Measurements from ENCODE around the gene RMND1.
"Not testable (repeated sequence)": the region's sequence is repeated elsewhere in the genome, so short reads cannot be mapped to it uniquely, and the experiment has no call there.

RMND1 gene

GRCh38 chr6:151451950-151452749 lies at the start of gene RMND1:
Gene RMND1 (minus strand): TSS chr6:151452126. CDS start chr6:151445811, 6,315 bp downstream.
- peak; percentile 99 for DNase-seq

- DNase-seq, result no peak
These were observed 47.6 kb upstream of the RMND1 start for GRCh38 chr6:151499551-151499950.

GRCh38 chr6:151498327-151498726 lies 46.4 kb upstream of the RMND1 start:
- no peak for DNase-seq

GRCh38 chr6:151497905-151498304 lies 46.0 kb upstream of the RMND1 start:
- no peak for DNase-seq

GRCh38 chr6:151495380-151495779 lies 43.5 kb upstream of the RMND1 start:
- no peak for DNase-seq

- DNase-seq, result no peak
These were observed 43.0 kb upstream of the RMND1 start for GRCh38 chr6:151494936-151495320.

- no peak for DNase-seq
These were observed 42.5 kb upstream of the RMND1 start for GRCh38 chr6:151494235-151494935.

- DNase-seq, result no peak
These were observed 41.9 kb upstream of the RMND1 start, which contains the start of gene CCDC170 for GRCh38 chr6:151493804-151494234. Gene CCDC170 (plus strand): TSS chr6:151494017. CDS start chr6:151494129, 112 bp downstream.

GRCh38 chr6:151493161-151493803 lies 41.4 kb upstream of the RMND1 start:
- DNase-seq, result no peak

GRCh38 chr6:151490996-151491395 lies 39.1 kb upstream of the RMND1 start:
- no peak for DNase-seq

GRCh38 chr6:151488226-151488625 lies 36.3 kb upstream of the RMND1 start:
- no peak for DNase-seq

- no peak for DNase-seq
These were observed 32.1 kb upstream of the RMND1 start for GRCh38 chr6:151483994-151484393.

- DNase-seq, result no peak
These were observed 30.4 kb upstream of the RMND1 start for GRCh38 chr6:151482290-151482689.

GRCh38 chr6:151481786-151482185 lies 29.9 kb upstream of the RMND1 start:
- DNase-seq, result no peak

- DNase-seq, result no peak
These were observed 26.7 kb upstream of the RMND1 start for GRCh38 chr6:151478670-151479069.

- DNase-seq, result no peak
These were observed 25.8 kb upstream of the RMND1 start for GRCh38 chr6:151477726-151478125.

- DNase-seq, result peak; percentile 15
These were observed 24.0 kb upstream of the RMND1 start for GRCh38 chr6:151475653-151476523.

- DNase-seq, result no peak
These were observed 12.8 kb upstream of the RMND1 start for GRCh38 chr6:151464702-151465101.

- DNase-seq, result no peak
These were observed 9.7 kb upstream of the RMND1 start for GRCh38 chr6:151461673-151462072.

GRCh38 chr6:151455751-151456398 lies 3.9 kb upstream of the RMND1 start:
- not testable (repeated sequence) for DNase-seq

GRCh38 chr6:151452750-151453427 lies 963 bp upstream of the RMND1 start:
- DNase-seq, result no peak
